ENCODE measurements around the gene NTN5.

DNA sequence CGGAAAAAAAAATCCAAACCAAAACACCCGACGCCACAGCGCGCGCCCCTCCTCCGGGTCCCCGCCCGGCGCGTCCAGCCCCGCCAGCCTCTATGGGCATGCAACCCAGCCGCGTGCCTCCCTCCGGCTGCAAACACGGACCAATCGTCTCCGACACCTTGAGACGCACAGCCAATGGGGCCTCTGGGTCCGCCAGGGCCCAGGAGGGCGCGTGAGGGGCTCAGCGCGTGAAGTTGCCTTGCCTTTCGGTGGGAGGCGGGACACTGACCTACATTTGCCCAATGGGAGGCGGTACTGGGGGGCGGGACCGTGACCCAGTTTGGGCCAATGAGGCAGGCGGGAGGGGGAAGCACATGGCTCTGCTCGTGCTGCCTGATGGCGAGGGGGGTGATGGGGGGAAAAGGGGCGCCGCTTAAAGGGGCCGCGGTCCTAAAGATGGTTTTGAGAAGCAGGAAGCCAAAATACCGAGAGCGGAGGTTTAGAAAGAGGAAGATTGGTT lies 35.3 kb downstream of the NTN5 start:
- TF ChIP-seq, protein P1, sequence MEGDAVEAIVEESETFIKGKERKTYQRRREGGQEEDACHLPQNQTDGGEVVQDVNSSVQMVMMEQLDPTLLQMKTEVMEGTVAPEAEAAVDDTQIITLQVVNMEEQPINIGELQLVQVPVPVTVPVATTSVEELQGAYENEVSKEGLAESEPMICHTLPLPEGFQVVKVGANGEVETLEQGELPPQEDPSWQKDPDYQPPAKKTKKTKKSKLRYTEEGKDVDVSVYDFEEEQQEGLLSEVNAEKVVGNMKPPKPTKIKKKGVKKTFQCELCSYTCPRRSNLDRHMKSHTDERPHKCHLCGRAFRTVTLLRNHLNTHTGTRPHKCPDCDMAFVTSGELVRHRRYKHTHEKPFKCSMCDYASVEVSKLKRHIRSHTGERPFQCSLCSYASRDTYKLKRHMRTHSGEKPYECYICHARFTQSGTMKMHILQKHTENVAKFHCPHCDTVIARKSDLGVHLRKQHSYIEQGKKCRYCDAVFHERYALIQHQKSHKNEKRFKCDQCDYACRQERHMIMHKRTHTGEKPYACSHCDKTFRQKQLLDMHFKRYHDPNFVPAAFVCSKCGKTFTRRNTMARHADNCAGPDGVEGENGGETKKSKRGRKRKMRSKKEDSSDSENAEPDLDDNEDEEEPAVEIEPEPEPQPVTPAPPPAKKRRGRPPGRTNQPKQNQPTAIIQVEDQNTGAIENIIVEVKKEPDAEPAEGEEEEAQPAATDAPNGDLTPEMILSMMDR (conservative IDR thresholded peaks at IDR 0.05; ENCODE audit: low read depth, low read length): no peak
- TF ChIP-seq RAD21 (IDR thresholded peaks at IDR 0.05; ENCODE audit: low read length) (no peak), CEBPB (IDR thresholded peaks at IDR 0.05; ENCODE audit: low read depth, low read length) (no peak), CHD1 (IDR thresholded peaks at IDR 0.05; ENCODE audit: low read depth, low read length) (no peak), POLR2A (IDR thresholded peaks at IDR 0.05; ENCODE audit: low read depth, low read length) (no peak), BHLHE40 (IDR thresholded peaks at IDR 0.05; ENCODE audit: low read depth, low read length) (peak; percentile 80), MXI1 (IDR thresholded peaks at IDR 0.05; ENCODE audit: borderline replicate concordance, low read depth, low read length) (peak; percentile 36; the same call in 1 of the 2 replicates), FOS (IDR thresholded peaks at IDR 0.05; ENCODE audit: low read depth, low read length) (peak; percentile 64), SMC3 (IDR thresholded peaks at IDR 0.05; ENCODE audit: low read depth, low read length) (no peak)
- TF ChIP-seq, protein P2, sequence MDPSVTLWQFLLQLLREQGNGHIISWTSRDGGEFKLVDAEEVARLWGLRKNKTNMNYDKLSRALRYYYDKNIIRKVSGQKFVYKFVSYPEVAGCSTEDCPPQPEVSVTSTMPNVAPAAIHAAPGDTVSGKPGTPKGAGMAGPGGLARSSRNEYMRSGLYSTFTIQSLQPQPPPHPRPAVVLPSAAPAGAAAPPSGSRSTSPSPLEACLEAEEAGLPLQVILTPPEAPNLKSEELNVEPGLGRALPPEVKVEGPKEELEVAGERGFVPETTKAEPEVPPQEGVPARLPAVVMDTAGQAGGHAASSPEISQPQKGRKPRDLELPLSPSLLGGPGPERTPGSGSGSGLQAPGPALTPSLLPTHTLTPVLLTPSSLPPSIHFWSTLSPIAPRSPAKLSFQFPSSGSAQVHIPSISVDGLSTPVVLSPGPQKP (IDR thresholded peaks at IDR 0.05; ENCODE audit: borderline replicate concordance, low read depth, low read length): no peak

Measured in IMR-90 (cell line).